Neural progenitor cell (in vitro differentiated cells): ENCODE measurements around the gene COL24A1.

Experiments
- EZH2 ChIP-seq: fragments of 200-600 bp; sonication (generic); IDR thresholded peaks from 2 replicates; pipeline ENCODE4 v1.6.1; 2017; ENCODE audit warnings: antibody characterized with exemption, mild to moderate bottlenecking, moderate library complexity
- EZH2phosphoT487 ChIP-seq: fragments of 200-600 bp; sonication (generic); IDR thresholded peaks from 2 replicates; pipeline ENCODE4 v1.6.1; 2017; ENCODE audit warnings: antibody characterized with exemption
- TF ChIP-seq, protein P1 (sequence below): fragments of 200-600 bp; sonication (generic); IDR thresholded peaks from 2 replicates; pipeline ENCODE4 v1.5.1; 2017; ENCODE audit warnings: antibody characterized with exemption, mild to moderate bottlenecking

DNA sequence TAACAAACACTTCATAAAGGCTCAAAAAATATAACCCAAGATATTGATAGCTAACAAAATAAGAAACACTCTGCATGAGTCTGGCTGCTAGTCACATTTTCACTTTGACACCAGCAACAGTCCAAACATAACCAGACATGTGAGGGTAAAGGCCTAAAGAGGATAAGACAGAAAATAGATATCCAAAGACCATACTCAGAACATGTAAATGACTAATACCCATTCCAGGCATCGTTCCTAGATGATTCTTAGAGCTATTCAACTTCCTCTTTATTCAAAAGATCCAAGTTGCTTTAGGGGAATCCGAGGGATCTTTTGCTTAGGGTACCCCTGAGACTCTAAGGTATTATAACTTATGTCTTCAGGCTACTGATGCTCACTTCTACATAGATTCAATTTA is 5.1 kb downstream of the COL24A1 start:
- TF ChIP-seq, protein P1, sequence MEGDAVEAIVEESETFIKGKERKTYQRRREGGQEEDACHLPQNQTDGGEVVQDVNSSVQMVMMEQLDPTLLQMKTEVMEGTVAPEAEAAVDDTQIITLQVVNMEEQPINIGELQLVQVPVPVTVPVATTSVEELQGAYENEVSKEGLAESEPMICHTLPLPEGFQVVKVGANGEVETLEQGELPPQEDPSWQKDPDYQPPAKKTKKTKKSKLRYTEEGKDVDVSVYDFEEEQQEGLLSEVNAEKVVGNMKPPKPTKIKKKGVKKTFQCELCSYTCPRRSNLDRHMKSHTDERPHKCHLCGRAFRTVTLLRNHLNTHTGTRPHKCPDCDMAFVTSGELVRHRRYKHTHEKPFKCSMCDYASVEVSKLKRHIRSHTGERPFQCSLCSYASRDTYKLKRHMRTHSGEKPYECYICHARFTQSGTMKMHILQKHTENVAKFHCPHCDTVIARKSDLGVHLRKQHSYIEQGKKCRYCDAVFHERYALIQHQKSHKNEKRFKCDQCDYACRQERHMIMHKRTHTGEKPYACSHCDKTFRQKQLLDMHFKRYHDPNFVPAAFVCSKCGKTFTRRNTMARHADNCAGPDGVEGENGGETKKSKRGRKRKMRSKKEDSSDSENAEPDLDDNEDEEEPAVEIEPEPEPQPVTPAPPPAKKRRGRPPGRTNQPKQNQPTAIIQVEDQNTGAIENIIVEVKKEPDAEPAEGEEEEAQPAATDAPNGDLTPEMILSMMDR = no peak
- TF ChIP-seq EZH2phosphoT487 (no peak), EZH2 (no peak)
